Measurements from ENCODE around the gene CD247.

Gene CD247

DNA sequence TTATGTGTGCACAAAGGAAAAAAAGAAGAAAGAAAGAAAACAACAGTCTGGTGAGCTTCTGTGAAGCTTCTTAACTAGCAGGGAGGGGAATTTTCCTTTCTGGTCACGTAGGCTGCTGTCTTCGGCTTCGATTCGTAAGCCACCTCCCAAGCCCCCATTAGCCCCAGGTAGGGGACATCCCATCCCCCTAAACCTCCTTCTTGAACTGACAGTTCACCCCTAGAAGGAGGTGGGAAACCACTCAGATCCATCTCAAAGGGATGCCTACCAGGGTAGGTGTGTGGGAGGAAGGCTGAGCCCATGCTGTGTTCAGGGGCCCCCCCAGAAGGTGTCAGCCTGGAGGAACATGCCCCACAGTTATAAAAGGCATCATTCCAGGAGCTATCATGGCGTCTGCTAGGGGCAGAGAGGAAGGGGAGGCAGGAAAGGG, 25.8 kb downstream of the CD247 start:
- Histone ChIP-seq H3K27me3 (ENCODE audit: insufficient read depth, low read length) (peaks cover 7% of the 10 kb centered on the region; the same call in 1 of the 2 replicates), H3K9ac (ENCODE audit: low read depth, low read length) (peak overlapping the region; percentile 34; the same call in 1 of the 2 replicates), H3K4me3 (ENCODE audit: low read length) (peak overlapping the region; percentile 17; the same call in 1 of the 2 replicates), H3K36me3 (ENCODE audit: insufficient read depth, low read depth, low read length) (no peaks in the 10 kb centered on the region), H3K4me1 (ENCODE audit: insufficient read depth, low read length) (peaks cover 26% of the 10 kb centered on the region), H3K9me3 (ENCODE audit: insufficient read depth, low read depth, low read length) (no peaks in the 10 kb centered on the region), H3K27ac (ENCODE audit: low read length) (no peak overlapping the region)

DNA sequence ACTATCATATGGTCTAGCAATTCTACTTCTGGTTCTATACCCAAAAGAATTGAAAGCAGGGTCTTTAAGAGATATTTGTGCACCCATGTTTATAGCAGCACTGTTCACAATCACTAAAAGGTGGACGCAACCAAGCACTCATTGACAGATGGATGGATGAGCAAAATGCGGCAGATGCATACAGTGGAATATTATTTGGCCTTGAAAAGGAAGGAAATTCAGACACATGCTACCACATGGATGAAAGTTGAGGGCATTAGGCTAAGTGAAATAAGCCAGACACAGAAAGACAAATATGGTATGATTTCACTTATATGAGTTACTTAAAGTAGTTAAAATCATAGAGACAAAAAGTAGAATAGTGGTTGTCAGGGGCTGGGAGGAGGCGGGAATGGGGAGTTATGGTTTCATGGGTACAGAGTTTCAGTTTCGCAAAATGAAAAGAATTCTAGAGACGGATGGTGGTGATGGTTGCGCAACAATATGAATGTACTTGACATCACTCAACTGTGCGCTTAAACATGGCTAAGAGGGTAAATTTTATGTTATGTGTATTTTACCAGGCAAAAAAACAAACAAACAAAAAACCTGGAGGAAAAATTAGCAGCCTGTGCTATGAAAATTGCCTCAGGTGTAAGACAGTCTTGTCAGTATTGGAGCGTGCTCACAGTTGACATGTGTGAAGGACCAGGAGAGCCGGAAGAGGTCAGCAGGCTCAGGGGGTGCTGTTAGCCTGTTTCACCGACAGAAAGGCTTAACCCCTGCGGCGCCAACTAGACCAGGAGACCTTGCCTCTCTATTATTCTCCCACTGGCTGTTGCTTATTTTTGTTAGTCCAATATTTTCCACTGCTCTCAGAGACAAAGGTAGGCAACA, 26.5 kb downstream of the CD247 start:
- no peaks in the 10 kb centered on the region for H3K9me3 ChIP-seq (ENCODE audit: insufficient read depth, low read depth, low read length)
- peak overlapping the region; percentile 34; the same call in 1 of the 2 replicates for H3K9ac ChIP-seq (ENCODE audit: low read depth, low read length)
- H3K4me1 ChIP-seq (ENCODE audit: insufficient read depth, low read length): peaks cover 26% of the 10 kb centered on the region
- no peak overlapping the region for H3K27ac ChIP-seq (ENCODE audit: low read length)
- H3K36me3 ChIP-seq (ENCODE audit: insufficient read depth, low read depth, low read length): no peaks in the 10 kb centered on the region
- peaks cover 7% of the 10 kb centered on the region; the same call in 1 of the 2 replicates for H3K27me3 ChIP-seq (ENCODE audit: insufficient read depth, low read length)
- peak overlapping the region; percentile 17; the same call in 1 of the 2 replicates for H3K4me3 ChIP-seq (ENCODE audit: low read length)

DNA sequence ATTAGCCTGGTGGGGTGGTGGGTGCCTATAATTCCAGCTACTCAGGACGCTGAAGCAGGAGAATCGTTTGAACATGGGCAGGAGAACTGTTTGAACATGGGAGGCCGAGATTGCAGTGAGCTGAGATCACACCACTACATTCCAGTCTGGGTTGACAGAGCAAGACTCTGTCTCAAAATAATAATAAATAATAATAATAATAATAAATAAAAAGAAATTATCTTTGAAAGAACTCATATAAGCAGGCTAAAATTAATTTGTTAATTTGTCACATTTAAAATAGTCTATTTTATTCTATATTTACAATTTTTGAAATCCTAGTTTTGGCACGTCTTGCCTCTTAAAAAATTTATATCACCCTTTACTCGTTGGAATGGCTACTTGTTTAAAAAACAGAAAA, 27.6 kb downstream of the CD247 start:
- peaks cover 11% of the 10 kb centered on the region; the same call in 1 of the 2 replicates for H3K27me3 ChIP-seq (ENCODE audit: insufficient read depth, low read length)
- H3K4me3 ChIP-seq (ENCODE audit: low read length): no peak overlapping the region
- H3K36me3 ChIP-seq (ENCODE audit: insufficient read depth, low read depth, low read length): no peaks in the 10 kb centered on the region
- no peak overlapping the region for H3K9ac ChIP-seq (ENCODE audit: low read depth, low read length)
- H3K27ac ChIP-seq (ENCODE audit: low read length): no peak overlapping the region
- peaks cover 30% of the 10 kb centered on the region for H3K4me1 ChIP-seq (ENCODE audit: insufficient read depth, low read length)
- H3K9me3 ChIP-seq (ENCODE audit: insufficient read depth, low read depth, low read length): no peaks in the 10 kb centered on the region

DNA sequence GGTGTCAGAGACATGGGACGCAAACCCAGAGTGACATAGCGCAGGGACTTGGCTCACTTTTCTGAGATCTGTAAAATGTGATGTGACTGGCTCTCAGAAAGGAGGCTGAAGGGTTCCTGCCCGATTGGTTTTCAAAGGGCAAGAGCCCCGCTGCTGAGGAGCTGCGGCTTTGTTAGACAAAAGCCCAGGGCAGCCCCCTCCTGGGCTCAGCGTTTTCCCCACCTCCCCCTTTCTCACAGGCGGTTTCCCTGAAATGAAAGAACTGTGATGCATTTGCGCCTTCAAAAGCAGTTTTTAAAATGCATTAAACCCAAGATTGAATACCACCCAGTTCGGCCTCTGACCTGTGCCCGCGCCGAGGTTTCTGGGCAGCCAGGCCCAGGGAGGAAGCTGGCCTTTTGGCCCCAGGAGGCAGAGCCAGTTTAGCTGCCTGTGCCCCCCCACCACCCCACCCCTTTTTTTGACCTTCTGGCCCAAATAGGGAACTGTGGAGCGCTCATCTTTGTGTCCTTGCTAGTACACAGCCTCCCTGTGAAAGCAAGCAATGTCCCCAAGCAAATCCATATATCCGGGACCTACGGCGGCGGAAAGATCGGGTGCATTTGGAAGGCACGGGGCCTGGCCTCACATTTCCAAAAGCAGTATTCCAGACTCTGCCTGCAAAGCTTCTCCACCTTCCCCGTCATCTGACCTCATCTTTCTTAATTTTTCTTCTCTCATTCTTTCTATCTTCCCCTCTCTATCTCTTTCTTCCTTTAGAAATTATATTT, 28.6 kb downstream of the CD247 start:
- no peaks in the 10 kb centered on the region for H3K36me3 ChIP-seq (ENCODE audit: insufficient read depth, low read depth, low read length)
- peak overlapping the region; percentile 55 for H3K4me3 ChIP-seq (ENCODE audit: low read length)
- H3K27me3 ChIP-seq (ENCODE audit: insufficient read depth, low read length): peaks cover 12% of the 10 kb centered on the region; the same call in 1 of the 2 replicates
- peaks cover 31% of the 10 kb centered on the region for H3K4me1 ChIP-seq (ENCODE audit: insufficient read depth, low read length)
- peak overlapping the region; percentile 54; the same call in 1 of the 2 replicates for H3K9ac ChIP-seq (ENCODE audit: low read depth, low read length)
- H3K9me3 ChIP-seq (ENCODE audit: insufficient read depth, low read depth, low read length): no peaks in the 10 kb centered on the region
- peak overlapping the region; percentile 16 for H3K27ac ChIP-seq (ENCODE audit: low read length)

DNA sequence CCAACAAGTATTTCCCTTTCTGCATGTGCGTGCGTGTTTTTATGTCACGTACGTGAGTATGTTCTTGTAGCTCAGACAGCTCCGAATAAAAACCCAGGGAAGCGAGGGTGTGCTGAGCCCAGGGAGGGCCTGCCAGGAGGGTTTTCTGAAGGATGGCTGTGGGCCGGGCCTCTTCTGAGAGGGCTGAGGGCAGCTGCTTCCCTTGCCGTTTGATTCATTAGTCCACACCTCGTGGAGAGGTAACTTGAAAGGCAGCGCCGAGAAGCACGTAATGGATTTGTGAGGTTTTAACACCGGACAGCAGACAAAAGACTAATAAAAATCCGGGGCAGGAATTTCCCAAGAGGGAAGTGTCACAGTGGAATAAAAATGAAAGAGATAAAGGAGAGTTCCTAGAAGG, 29.5 kb downstream of the CD247 start:
- H3K4me3 ChIP-seq (ENCODE audit: low read length): peak overlapping the region; percentile 55; the same call in 1 of the 2 replicates
- no peaks in the 10 kb centered on the region for H3K9me3 ChIP-seq (ENCODE audit: insufficient read depth, low read depth, low read length)
- H3K9ac ChIP-seq (ENCODE audit: low read depth, low read length): peak overlapping the region; percentile 10; the same call in 1 of the 2 replicates
- H3K27ac ChIP-seq (ENCODE audit: low read length): no peak overlapping the region
- peaks cover 31% of the 10 kb centered on the region for H3K4me1 ChIP-seq (ENCODE audit: insufficient read depth, low read length)
- H3K36me3 ChIP-seq (ENCODE audit: insufficient read depth, low read depth, low read length): no peaks in the 10 kb centered on the region
- peaks cover 12% of the 10 kb centered on the region; the same call in 1 of the 2 replicates for H3K27me3 ChIP-seq (ENCODE audit: insufficient read depth, low read length)

DNA sequence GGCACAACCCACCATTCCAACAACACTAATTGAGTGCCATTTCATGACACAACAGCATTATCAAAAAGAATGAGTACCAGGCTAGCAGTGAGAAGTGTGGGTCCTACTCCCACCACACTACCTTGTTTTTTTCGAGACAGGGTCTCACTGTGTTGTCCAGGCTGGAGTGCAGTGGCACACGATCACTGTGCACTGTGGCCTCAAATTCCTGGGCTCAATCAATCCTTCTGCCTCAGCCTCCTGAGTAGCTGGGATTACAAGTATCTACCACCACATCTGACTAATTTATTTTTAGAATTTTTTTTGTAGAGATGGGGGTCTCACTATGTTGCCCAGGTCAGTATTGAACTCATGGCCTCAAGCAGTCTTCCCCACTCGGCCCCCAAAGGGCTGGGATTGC, 30.7 kb downstream of the CD247 start:
- no peak overlapping the region for H3K9ac ChIP-seq (ENCODE audit: low read depth, low read length)
- peaks cover 12% of the 10 kb centered on the region; the same call in 1 of the 2 replicates for H3K27me3 ChIP-seq (ENCODE audit: insufficient read depth, low read length)
- H3K4me3 ChIP-seq (ENCODE audit: low read length): no peak overlapping the region
- no peaks in the 10 kb centered on the region for H3K36me3 ChIP-seq (ENCODE audit: insufficient read depth, low read depth, low read length)
- no peak overlapping the region for H3K27ac ChIP-seq (ENCODE audit: low read length)
- H3K4me1 ChIP-seq (ENCODE audit: insufficient read depth, low read length): peaks cover 30% of the 10 kb centered on the region
- no peaks in the 10 kb centered on the region for H3K9me3 ChIP-seq (ENCODE audit: insufficient read depth, low read depth, low read length)

DNA sequence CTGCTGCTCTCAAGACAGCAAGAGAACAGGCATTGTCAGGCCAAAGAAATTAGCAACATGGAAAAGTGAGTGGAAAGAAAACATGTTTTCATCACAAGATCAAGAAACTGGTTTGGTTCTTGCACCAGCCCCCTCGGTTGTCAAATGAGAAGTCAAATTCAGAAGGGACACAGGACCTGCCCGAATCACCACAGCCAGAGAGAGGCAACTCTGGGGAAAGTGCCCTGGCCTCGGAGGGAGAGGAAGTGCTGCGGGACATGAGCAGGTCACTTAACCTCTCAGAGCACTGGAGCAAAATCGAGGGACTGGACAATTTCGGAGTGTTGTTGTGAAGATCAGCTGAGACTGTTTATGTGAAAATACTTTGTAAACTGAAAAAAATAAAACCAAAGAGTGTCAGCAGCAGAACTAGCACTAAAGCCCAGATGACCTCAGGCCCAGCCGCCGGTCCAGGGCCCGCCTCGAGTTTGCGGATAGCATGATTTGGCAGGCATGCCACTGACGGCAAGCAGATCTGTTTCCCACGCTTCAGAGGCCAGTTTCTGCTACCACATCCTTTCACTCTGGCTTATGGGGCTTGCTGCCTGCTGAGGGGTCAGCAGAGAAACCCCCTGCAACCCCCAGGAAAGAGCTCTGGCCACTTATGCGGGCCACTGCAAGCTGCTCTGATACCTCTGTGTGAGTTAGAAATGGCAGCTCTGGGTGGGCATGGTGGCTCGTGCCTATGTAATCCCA, 32.1 kb downstream of the CD247 start:
- no peak overlapping the region for H3K9ac ChIP-seq (ENCODE audit: low read depth, low read length)
- peaks cover 12% of the 10 kb centered on the region; the same call in 1 of the 2 replicates for H3K27me3 ChIP-seq (ENCODE audit: insufficient read depth, low read length)

DNA sequence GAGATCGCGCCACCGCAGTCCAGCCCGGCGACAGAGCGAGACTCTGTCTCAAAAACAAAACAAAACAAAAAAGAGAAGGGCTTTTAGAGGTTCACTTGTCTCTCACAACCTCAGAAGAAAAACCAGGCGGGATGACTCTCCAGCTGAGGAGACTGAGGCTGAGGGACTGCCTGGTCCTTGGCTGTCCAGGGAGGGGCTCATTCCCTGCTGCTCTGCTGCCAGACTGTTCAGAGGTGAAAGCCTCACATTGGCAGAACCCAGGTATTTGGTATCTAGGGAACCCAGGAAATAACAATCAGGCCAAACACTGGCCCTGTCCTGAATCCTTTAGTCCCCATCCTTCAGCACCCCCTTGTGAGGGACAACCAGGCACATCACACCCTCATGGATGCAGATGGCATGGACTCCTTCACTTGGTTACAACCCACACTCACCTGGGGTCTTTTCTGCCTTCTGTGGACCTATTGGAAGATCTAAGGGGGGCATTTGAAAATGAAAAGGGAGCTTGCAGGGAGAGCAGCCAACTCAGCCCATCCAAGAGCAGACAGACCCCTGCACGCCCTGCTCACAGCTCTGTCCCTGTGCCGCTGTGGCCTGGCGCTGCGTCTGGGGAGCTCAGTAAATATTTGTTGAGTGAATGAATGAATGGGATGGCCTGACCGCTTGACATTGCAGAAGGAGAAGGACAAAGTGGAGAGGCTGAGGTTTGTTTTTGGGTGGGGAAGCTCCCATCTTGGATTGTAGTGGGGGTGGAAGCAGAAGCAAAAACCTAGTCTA, 33.4 kb downstream of the CD247 start:
- Histone ChIP-seq H3K4me3 (ENCODE audit: low read length) (no peak overlapping the region), H3K36me3 (ENCODE audit: insufficient read depth, low read depth, low read length) (no peaks in the 10 kb centered on the region), H3K27ac (ENCODE audit: low read length) (no peak overlapping the region), H3K27me3 (ENCODE audit: insufficient read depth, low read length) (peaks cover 12% of the 10 kb centered on the region; the same call in 1 of the 2 replicates), H3K9me3 (ENCODE audit: insufficient read depth, low read depth, low read length) (no peaks in the 10 kb centered on the region), H3K9ac (ENCODE audit: low read depth, low read length) (no peak overlapping the region), H3K4me1 (ENCODE audit: insufficient read depth, low read length) (peaks cover 19% of the 10 kb centered on the region)

More for the DNA sequence above, 32.1 kb downstream of the CD247 start:
- Histone ChIP-seq H3K9me3 (ENCODE audit: insufficient read depth, low read depth, low read length) (no peaks in the 10 kb centered on the region), H3K4me1 (ENCODE audit: insufficient read depth, low read length) (peaks cover 23% of the 10 kb centered on the region), H3K4me3 (ENCODE audit: low read length) (no peak overlapping the region), H3K36me3 (ENCODE audit: insufficient read depth, low read depth, low read length) (no peaks in the 10 kb centered on the region), H3K27ac (ENCODE audit: low read length) (no peak overlapping the region)

DNA sequence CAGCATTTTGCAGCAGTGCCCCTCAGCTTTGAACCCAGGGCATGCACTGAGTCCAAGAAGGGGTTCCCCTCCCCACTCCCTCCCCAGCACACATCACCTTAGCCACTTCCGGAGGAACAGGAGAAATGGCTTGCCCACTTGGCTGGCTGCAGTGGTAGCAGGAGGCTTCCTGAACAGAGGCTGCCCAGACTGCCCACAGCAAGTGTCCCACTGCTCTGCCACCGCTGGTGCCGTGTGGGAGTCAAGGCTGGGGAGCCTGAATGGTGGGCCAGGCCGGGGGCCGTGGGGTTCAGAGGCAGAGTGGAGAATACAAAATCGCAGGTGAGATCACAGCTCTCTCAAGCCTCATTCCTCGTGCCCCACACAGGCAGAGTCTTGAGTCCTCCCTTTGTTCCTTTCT, 34.5 kb downstream of the CD247 start:
- Histone ChIP-seq H3K9me3 (ENCODE audit: insufficient read depth, low read depth, low read length) (no peaks in the 10 kb centered on the region), H3K9ac (ENCODE audit: low read depth, low read length) (no peak overlapping the region), H3K4me1 (ENCODE audit: insufficient read depth, low read length) (peaks cover 13% of the 10 kb centered on the region; the same call in 1 of the 2 replicates), H3K4me3 (ENCODE audit: low read length) (no peak overlapping the region), H3K27me3 (ENCODE audit: insufficient read depth, low read length) (peaks cover 12% of the 10 kb centered on the region; the same call in 1 of the 2 replicates), H3K36me3 (ENCODE audit: insufficient read depth, low read depth, low read length) (no peaks in the 10 kb centered on the region), H3K27ac (ENCODE audit: low read length) (no peak overlapping the region)

DNA sequence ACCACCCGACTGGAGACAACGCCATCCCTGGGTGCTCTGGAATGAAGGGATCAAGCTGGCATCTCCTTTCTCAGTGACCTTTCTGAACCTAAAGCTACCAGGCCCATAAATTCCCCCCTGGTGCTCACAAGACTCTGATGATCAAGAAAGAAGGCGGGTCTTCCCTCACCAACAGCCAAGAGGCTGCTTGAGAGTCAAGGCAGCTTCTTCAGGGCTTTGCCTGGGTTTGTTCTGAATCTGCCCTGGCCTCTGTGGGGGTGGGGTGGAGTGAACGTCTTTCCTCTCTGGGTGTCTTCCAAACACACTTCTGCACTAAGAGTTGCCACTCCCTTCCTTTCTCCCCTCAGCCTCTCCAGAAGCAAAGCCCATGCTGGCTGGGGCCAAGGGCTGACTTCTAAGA, 36.1 kb downstream of the CD247 start:
- H3K4me3 ChIP-seq (ENCODE audit: low read length): no peak overlapping the region
- peaks cover 5% of the 10 kb centered on the region; the same call in 1 of the 2 replicates for H3K27me3 ChIP-seq (ENCODE audit: insufficient read depth, low read length)
- H3K9me3 ChIP-seq (ENCODE audit: insufficient read depth, low read depth, low read length): no peaks in the 10 kb centered on the region
- no peaks in the 10 kb centered on the region for H3K36me3 ChIP-seq (ENCODE audit: insufficient read depth, low read depth, low read length)
- H3K4me1 ChIP-seq (ENCODE audit: insufficient read depth, low read length): peaks cover 6% of the 10 kb centered on the region; the same call in 1 of the 2 replicates
- no peak overlapping the region for H3K9ac ChIP-seq (ENCODE audit: low read depth, low read length)
- H3K27ac ChIP-seq (ENCODE audit: low read length): no peak overlapping the region

All from iPS-20b (cell line).